GF-D8 (cell line): ENCODE data around the gene CORO1C.

Experiments
- DNase-seq: peaks from one replicate; lab custom pipeline; 2025; lab: John Stamatoyannopoulos, UW

The CORO1C gene

DNA sequence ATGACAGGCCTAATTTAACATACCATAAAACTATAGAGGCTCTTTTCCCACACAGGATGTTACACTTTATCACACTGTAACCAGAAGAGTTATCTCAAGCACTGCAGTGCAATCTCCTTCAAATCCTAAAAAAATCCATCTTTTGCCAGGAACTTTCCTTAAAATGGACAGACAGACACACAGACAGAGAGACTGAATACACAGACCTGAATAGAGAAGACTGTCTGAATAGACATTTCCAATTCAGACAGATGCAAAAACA is 6.5 kb downstream of the CORO1C start:
- no peak for DNase-seq

DNA sequence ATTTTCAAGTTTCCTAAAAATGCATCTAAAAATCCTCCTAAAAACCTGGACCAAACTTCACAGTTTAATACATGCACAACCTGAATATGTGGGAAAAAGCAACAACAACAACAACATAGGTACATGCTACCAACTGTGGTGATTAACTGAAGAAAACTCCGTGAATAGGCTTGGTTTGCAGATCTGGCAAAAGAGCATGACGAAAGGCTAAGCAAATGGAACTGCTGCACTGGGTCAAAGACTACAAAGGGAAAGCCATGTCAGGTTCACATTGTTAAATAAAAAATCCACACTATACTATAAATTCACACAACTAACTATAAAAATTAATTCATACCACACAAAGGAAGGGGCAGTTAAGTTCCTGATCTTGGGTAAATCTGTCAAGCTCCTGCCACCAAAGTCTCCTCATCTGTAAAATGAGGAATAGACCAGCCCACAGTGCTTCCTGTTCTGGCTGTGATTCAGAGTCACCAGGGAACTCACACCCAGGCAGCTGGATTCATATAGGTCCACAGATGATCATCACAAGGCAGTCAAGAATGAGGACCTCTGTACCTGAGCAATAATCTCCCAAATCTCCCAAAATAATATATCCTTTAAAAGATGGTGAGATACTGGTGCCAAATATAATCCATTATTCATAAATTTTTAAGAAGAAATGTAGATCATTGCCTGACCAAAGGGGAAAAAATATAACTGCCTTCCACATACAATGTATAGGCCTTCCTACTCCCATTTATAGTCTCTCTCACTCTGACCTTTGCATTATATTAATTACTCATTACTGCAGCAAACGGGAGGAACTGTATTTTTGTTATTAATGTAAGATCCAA is 7.0 kb downstream of the CORO1C start:
- DNase-seq = peak; percentile 34

DNA sequence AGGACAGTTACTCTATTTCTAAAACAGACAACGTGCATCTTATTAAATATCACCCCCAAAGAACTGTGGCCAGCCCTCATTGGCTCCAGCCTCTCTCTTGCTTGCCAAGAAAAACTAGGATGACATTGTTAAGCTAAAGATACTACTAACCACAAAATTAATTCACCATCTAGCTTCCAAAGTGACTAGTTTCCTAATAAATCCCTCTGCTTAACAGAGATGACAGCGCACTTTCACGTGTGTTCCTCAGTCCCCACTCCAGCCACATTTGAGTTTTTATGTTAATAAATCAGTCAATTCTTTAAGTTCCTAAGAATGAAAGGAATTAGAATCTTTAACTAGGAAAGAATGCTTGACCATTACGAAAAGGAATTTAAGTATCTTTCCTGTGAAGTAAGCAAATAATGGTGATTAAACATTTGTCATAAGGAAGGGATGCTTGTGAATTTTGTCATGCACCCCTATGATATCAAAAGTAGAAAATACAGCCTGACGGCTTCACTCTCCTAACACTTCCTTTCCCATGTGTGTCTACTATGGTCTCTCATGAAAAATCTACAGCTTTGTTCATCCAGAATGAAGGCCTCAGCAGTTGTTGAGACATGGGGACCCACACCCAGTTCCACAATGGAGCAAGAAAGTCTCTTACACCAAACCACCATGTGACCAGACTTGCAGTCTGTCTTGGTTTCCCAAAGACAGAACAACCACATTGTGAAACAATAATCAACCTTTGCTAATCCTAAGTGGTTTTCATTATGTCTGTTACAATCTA is 8.1 kb downstream of the CORO1C start:
- DNase-seq = no peak

DNA sequence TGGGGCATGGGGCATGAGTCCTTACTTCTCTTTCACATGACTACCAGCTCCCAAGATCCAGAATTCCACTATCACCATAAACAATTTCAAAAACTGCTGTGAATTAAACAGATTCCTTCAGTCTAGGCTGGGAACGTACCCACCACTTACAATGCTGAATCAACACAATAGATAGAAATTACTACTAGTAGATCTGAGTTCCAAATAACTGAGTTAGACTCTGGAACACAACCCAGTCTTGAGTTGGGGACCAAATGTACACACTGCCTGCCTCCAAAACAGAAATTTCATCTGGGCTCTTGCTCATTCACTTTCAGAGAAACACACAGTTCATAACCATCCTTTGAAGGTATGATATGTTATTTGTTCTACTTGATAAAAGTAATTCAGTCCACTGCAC is 8.9 kb downstream of the CORO1C start:
- no peak for DNase-seq

- no peak for DNase-seq
Observed at GRCh38 chr12:108721824-108722223, 9.5 kb downstream of the CORO1C start.

- DNase-seq = no peak
Observed at GRCh38 chr12:108720757-108721514, 10.4 kb downstream of the CORO1C start.

DNA sequence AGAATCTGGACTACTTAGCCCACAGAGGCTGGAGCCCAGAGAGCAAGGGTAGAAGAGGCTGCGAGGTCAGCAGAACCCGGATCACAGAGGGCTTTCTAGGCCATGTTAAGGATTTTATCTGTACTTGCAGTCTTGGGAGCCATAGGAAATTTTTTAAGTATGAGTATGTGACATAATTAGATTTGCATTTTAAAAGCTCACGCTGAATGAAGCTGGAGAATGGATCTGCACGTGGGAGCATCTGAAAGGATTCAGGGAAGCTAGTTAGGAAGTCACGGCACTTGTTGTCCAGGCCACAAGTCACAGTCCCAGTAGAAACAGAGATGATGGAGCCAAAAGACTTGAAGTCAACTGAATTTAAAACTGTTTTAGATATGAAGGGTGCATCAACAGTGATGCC is 14.1 kb downstream of the CORO1C start:
- DNase-seq = no peak

GRCh38 chr12:108714866-108715265 is 16.5 kb downstream of the CORO1C start:
- DNase-seq = no peak

DNA sequence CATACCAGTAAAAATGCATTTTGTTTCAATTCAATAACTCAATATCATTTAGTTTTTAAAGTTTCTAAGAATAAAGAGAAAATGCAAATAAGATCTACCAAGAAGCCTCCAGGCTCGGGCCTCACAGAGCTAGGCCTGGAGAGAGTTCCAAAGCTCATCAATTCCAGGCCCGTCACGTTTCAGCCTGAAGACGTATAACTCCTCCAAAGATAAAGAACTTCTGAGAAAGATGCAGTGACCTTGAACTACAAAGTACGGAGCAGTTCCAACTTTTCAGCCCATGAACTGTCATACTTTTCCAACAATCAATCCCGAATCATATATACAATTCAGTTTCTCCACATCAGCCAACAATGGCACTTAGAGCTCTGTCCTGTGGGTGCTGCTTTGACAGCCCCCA is 17.8 kb downstream of the CORO1C start:
- no peak for DNase-seq

- DNase-seq = no peak
Observed at GRCh38 chr12:108712925-108713203, 18.5 kb downstream of the CORO1C start.

- no peak for DNase-seq
Observed at GRCh38 chr12:108712165-108712924, 19.0 kb downstream of the CORO1C start.

DNA sequence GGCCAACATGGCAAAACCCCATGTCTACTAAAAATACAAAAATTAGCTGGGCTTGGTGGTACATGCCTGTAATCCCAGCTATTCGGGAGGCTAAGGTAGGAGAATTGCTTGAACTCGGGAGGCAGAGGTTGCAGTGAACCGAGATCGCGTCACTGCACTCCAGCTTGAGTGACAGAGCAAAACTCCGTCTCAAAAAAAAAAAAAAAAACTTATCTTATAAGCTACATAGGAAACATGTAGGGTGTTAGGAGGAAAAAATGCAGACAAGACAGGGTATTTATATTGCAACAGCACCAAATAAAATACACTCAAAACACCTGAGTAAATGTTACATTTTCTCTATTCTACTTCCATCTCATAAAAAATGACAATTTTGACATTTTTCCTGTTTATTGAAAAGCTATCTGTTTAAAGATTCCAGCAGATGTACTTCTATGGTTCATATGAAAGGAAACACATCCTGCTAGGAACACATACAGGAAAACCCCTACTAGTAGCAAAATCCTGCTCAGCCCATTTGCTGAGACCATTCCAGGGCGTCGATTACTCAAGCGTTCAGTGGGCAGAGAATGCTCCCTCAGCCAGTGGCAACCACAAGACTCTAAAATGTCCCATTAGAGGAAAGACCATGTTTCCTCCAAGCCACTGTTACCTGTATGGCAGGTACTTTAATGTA is 19.7 kb downstream of the CORO1C start:
- DNase-seq = no peak

DNA sequence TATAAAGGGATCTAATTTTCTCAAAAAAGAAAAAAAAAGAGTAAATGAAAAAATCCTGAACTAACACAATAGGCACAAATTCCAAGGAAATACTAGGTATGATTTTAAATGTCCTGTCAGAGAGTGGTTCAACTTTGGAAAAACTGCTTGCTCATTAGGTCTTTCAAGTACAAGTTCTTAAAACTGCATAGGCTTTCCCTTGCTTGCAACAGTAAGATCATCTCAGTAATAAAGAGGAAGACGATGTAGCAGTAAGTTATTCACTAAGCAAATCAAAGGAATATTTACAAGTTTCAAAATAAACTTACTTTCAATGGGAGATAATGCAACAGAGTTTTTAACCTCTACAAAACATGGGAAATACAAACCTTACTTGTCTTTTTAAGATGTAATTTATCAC is 21.6 kb downstream of the CORO1C start:
- no peak for DNase-seq

- no peak for DNase-seq
Observed at GRCh38 chr12:108704527-108704926, 26.8 kb downstream of the CORO1C start.

GRCh38 chr12:108702595-108703320 is 28.6 kb downstream of the CORO1C start:
- DNase-seq = no peak

- DNase-seq = no peak
Observed at GRCh38 chr12:108701779-108702441, 29.4 kb downstream of the CORO1C start.

DNA sequence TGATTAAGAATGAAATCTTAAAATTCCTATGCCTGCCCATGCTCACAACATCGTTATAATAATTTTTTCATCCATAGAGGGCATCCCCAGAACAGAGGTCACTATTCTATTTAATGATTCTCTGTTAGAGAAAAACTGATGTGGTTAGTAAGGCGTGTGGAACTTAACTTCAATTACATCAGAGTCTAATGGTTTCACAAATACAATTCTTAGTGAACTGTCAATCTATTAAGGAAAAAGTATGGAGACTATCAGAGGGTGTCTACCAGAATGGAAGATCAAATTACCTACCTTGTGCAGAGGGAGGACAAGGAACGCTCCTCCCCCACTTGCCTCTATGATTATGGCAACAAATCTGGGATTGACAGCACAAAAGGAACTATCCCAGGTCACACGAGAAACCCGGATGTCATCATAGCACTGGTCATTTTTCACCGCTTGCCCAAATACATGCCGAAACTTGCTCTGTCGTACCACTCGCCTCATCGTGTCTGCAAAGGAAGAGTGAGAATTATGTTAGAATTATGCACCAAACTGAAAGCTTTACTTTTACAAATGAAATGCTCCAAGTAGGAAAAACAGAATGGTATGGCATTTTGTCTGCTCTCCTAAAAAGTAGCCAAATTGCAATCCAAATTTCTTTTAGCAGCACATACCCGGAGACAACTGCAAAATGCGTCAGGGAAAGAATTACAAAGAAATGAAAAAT is 30.3 kb downstream of the CORO1C start:
- DNase-seq = no peak

DNA sequence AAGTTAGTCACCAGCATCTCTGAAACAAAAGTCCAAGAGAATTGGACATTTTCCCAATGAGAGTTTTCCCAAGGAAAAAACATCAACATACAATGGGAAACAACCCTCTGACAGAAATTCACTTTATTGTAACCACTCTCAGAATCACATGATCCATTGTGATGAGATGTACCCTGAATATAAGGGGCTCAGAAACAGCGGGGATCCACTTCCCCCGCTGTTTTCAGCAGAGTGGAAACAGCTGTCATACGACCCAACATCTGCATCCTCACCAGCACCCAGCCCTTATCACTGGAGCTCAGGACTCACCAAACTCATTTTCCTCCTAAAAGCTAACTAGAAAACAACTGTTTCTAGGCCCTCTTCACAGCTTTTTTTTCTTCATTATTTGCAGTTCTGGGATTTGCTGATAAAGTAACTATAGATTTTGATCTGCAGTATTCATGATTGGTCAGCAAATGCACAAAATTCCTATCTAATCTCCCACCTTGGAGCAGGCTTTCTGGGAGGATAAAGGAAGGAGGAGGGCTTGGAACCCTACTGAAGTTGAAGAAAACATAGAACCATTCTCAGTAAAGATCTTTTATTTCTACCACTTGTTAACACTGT is 31.3 kb downstream of the CORO1C start:
- no peak for DNase-seq

- DNase-seq = no peak
Observed at GRCh38 chr12:108697905-108698304, 33.4 kb downstream of the CORO1C start.

- no peak for DNase-seq
Observed at GRCh38 chr12:108696996-108697290, 34.4 kb downstream of the CORO1C start.
